Middle frontal gyrus (tissue), 1 donor: ENCODE data around the gene ZNF143.
"Not testable (repeated sequence)": the region's sequence is repeated elsewhere in the genome, so short reads cannot be mapped to it uniquely, and the experiment has no call there.

ENCODE experiments used
- DNase-seq: peaks from one replicate; pipeline ENCODE4 v3.0.0-alpha.2; 2015; ENCODE audit warnings: low spot score; ENCODE audit errors: extremely low spot score

Gene ZNF143

DNA sequence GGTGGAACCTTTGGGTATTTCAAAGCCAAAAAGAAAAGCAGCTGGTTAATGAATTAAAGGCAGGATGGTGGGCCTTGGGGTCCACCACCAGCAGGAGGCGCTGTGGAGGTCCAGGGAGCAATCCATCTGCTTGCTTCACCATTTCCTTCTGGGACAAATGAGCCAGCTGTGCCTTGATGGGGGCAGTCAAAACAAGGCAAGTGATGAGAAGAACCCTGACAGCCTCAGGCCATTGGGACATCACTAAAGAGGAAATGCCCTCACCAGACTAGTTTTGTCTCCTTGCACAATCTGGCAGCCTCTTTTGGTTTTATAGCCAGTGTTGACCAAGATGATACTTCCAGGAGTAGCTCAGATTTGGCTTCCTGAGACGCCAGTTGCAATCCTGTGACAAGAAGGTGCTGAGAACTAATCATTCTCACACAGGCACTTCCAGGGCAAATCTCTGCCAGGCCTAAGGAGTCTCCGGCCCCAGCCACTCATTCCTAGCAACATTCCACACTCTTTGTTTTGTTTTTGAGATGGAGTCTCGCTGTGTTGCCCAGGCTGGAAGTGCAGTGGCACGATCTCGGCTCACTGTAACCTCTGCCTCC is 74.5 kb downstream of the ZNF143 start:
- no peak for DNase-seq

DNA sequence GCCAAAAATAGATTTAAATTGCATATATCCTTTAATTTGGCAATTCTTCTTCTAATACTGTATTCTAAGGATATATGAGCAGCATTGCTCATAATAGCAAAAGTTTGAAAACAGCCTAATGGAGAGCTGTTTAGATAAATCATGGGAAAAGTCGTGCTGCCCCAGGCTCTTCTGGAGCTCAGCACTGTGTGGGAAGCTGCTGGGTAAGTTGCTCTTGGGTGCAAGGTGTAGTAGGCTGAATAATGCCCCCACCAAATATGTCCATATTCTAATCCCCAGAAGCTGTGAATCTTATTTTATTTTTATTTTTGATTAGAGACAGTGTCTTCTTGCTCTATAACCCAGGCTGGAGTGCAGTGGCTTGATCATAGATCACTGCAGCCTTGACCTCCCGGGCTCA is 77.7 kb downstream of the ZNF143 start:
- DNase-seq, result no peak

- not testable (repeated sequence) for DNase-seq
Observed at GRCh38 chr11:9549216-9549615, 88.4 kb downstream of the ZNF143 start.

DNA sequence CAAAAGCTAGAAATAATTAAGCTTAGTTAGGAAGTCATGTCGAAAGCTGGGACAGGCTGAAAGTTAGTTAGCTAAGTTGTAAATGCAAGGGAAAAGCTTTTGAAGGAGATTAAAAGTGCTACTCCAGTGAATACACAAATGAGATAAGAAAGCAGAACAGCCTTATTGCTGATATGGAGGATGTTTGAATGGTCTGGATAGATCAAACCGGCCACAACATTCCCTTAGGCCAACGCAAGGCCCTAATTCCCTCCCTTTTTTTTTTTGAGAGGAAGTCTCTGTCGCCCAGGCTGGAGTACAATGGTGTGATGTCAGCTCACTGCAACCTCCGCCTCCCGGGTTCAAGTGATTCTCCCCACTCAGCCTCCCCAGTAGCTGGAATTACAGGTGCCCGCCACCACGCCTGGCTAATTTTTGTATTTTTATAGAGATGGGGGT is 89.4 kb downstream of the ZNF143 start:
- no peak for DNase-seq

DNA sequence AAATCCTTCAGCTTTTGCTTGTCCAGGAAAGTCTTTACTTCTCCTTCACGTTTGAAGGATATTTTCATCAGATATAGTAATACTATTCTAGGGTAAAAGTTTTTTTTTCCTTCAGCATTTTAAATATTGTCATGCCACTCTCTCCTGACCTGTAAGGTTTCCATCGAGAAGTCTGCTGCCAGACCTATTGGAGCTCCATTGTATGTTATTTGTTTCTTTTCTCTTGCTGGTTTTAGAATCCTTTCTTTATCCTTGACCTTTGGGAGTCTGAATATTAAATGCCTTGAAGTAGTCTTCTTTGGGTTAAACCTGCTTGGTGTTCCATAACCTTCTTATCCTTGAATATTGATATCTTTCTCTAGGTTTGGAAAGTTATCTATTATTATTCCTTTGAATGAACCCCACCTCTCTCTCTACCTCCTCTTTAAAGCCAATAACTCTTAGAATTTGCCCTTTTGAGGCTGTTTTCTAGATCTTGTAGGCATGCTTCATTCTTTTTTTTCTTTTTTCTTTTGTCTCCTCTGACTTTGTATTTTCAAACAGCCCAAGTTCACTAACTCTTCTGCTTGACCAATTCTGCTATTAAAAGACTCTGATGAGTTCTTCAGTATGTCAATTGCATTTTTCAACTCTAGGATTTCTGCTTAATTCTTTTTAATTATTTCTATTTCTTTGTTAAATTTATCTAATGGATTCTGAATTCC is 100.6 kb downstream of the ZNF143 start:
- no peak for DNase-seq

GRCh38 chr11:9562716-9563115 is 101.9 kb downstream of the ZNF143 start:
- DNase-seq, result no peak

DNA sequence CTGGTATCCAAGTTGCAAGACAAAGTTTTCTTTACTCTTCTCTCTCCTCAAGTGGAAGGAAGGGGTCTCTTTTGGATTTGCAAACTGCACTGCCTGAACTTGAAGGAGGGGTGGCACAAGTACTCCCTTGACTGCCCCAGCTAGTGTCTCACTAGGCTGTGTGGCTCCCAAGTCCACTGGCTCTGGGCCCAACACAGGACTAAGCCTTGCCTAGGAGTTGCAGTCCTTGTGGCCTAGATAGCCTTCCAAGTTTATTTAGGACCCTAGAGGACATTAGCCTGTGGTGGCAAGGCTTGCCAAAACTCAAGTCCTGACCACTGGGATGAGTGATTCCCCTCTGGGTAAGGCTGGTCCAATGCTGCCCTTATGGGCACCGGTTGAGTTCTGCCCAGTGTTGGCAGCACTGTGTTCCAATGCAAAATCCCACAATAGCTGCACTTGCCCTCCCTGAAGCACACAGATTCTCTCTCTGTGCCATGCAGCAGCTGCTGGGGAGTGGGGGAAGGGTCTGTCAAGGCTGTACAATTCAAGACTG is 102.5 kb downstream of the ZNF143 start:
- DNase-seq, result no peak

DNA sequence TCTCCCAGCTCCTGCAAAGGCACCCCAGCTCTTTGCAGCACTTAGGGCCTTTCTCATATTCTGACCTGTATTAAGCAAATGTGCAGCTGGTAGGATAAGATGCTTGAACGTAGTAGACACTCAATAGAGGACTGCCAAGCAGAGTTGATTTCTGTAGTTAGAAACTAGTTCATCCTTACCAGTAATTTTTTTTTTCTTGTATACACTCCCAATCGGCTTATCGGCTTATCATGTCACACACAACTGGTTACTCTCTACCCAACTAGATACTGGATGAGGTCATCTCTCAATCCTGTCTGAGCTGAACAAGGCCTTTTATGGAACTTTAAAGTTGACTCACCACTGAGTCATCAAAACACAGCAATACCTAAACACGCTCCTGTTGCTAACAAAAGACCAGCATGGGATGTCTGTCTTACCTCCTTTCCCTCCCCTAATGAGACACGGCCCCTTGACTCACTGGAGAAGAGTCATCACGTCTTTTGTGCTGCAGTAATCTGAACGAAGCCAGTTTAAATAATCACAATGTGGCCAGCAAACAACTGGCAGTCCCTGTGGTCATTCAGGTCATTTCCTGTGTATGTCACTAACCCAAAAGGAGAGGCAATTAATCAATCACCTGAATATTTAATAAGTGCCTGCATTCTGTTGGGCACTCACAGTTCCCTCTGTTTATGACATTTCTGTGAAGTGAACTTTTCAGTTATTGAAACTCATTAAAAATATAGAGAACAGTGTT is 105.2 kb downstream of the ZNF143 start:
- no peak for DNase-seq

- DNase-seq, result no peak
Observed at GRCh38 chr11:9566561-9567063, 105.8 kb downstream of the ZNF143 start.

- no peak for DNase-seq
Observed at GRCh38 chr11:9567401-9567800, 106.6 kb downstream of the ZNF143 start.

GRCh38 chr11:9568161-9568853 is 107.5 kb downstream of the ZNF143 start:
- DNase-seq, result no peak

- DNase-seq, result no peak
Observed at GRCh38 chr11:9568854-9569587, 108.2 kb downstream of the ZNF143 start.

- DNase-seq, result no peak
Observed at GRCh38 chr11:9569588-9570164, 108.9 kb downstream of the ZNF143 start.

DNA sequence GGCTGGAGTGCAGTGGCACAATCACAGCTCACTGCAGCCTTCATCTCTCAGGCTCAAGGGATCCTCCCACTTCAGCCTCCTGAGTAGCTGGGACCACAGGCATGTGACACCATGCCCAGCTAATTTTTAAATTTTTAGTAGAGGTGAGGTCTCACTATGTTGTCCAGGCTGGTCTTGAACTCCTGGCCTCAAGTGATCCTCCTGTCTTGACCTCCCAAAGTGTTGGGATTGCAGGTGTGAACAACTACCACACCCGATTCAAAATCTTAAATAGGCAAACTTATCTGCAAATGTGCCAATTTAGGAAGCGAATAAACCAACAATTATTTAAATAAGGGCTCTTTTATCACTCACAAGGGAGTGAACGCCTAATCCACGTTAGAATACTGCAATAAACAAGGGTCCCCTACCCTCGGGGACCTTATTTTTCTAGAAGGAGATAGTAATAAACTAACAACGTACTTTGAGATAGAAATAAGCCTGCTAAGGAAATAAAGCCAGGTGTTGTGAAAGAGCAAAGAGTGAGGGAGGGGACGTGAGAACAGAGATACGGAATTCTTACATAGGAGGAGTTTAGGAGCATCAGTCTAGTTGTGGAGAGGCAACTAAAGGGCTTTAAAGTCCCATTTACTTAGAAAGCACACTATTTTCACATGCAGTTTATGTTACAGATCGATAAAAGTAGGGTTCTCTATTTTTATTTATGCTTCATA is 109.7 kb downstream of the ZNF143 start:
- DNase-seq, result no peak

- no peak for DNase-seq
Observed at GRCh38 chr11:9571071-9571762, 110.4 kb downstream of the ZNF143 start.

- DNase-seq, result no peak
Observed at GRCh38 chr11:9571763-9572115, 110.9 kb downstream of the ZNF143 start.

- peak; percentile 83 for DNase-seq
Observed at GRCh38 chr11:9573052-9573774, 112.4 kb downstream of the ZNF143 start, which contains the start of gene WEE1. TSS of gene WEE1 (plus strand) at chr11:9573670. CDS start at chr11:9573934, 264 bp downstream.
